ENCODE results near the gene MTNR1B. TPM values are rescaled to one million over a fixed set of nuclear protein-coding genes. Genes with fewer than 3 reads are reported as not detected.
A peak's percentile ranks its signal among the peaks of the same experiment; 100 is the strongest.

The MTNR1B gene
- not detected for polyA plus RNA-seq (2012; ENCODE audit: missing spikeins)

- TF ChIP-seq POLR2AphosphoS5 (IDR thresholded peaks at IDR 0.05; ENCODE audit: low read depth, low read length): no peak
- no peak for TF ChIP-seq TAF1 (IDR thresholded peaks at IDR 0.05; ENCODE audit: borderline replicate concordance, low read depth, low read length)
- FAIRE-seq (no peak), DNase-seq (ENCODE audit: insufficient read length) (no peak)
Observed at GRCh38 chr11:92969634-92970347, at the start of gene MTNR1B. TSS of gene MTNR1B (plus strand) at chr11:92969651. CDS start at chr11:92969726, 75 bp downstream.

- DNase-seq (ENCODE audit: insufficient read length) (no peak), FAIRE-seq (no peak)
- TF ChIP-seq POLR2AphosphoS5 (IDR thresholded peaks at IDR 0.05; ENCODE audit: low read depth, low read length): no peak
Observed at GRCh38 chr11:92920331-92920730, 49.1 kb upstream of the MTNR1B start.

- no peak for DNase-seq (ENCODE audit: insufficient read length)
- FAIRE-seq: no peak
- TF ChIP-seq POLR2AphosphoS5 (IDR thresholded peaks at IDR 0.05; ENCODE audit: low read depth, low read length): no peak
- TF ChIP-seq POLR2A (IDR thresholded peaks at IDR 0.05; ENCODE audit: low read depth, low read length): no peak
Observed at GRCh38 chr11:92922731-92923130, 46.7 kb upstream of the MTNR1B start.

- TF ChIP-seq TAF1 (IDR thresholded peaks at IDR 0.05; ENCODE audit: borderline replicate concordance, low read depth, low read length) (no peak), POLR2A (IDR thresholded peaks at IDR 0.05; ENCODE audit: low read depth, low read length) (no peak), POLR2AphosphoS5 (IDR thresholded peaks at IDR 0.05; ENCODE audit: low read depth, low read length) (no peak)
- DNase-seq (ENCODE audit: insufficient read length) (no peak), FAIRE-seq (no peak)
Observed at GRCh38 chr11:92929246-92929645, 40.2 kb upstream of the MTNR1B start.

- TF ChIP-seq TAF1 (IDR thresholded peaks at IDR 0.05; ENCODE audit: borderline replicate concordance, low read depth, low read length) (no peak), POLR2A (IDR thresholded peaks at IDR 0.05; ENCODE audit: low read depth, low read length) (no peak), POLR2AphosphoS5 (IDR thresholded peaks at IDR 0.05; ENCODE audit: low read depth, low read length) (no peak)
- no peak for DNase-seq (ENCODE audit: insufficient read length)
- FAIRE-seq: no peak
Observed at GRCh38 chr11:92929653-92930052, 39.8 kb upstream of the MTNR1B start.

GRCh38 chr11:92931746-92932422, 37.6 kb upstream of the MTNR1B start:
- TF ChIP-seq POLR2A (IDR thresholded peaks at IDR 0.05; ENCODE audit: low read depth, low read length) (no peak), TAF1 (IDR thresholded peaks at IDR 0.05; ENCODE audit: borderline replicate concordance, low read depth, low read length) (no peak), POLR2AphosphoS5 (IDR thresholded peaks at IDR 0.05; ENCODE audit: low read depth, low read length) (no peak)
- no peak for FAIRE-seq
- DNase-seq (ENCODE audit: insufficient read length): no peak

GRCh38 chr11:92939305-92939704, 30.1 kb upstream of the MTNR1B start:
- FAIRE-seq (no peak), DNase-seq (ENCODE audit: insufficient read length) (no peak)
- TF ChIP-seq POLR2A (IDR thresholded peaks at IDR 0.05; ENCODE audit: low read depth, low read length): no peak

- FAIRE-seq (peak; percentile 77), DNase-seq (ENCODE audit: insufficient read length) (peak; percentile 19)
- no peak for TF ChIP-seq POLR2A (IDR thresholded peaks at IDR 0.05; ENCODE audit: low read depth, low read length)
- no peak for TF ChIP-seq POLR2AphosphoS5 (IDR thresholded peaks at IDR 0.05; ENCODE audit: low read depth, low read length)
- no peak for TF ChIP-seq TAF1 (IDR thresholded peaks at IDR 0.05; ENCODE audit: borderline replicate concordance, low read depth, low read length)
Observed at GRCh38 chr11:92941676-92942571, 27.5 kb upstream of the MTNR1B start.

- FAIRE-seq (no peak), DNase-seq (ENCODE audit: insufficient read length) (no peak)
- TF ChIP-seq TAF1 (IDR thresholded peaks at IDR 0.05; ENCODE audit: borderline replicate concordance, low read depth, low read length) (no peak), POLR2A (IDR thresholded peaks at IDR 0.05; ENCODE audit: low read depth, low read length) (no peak), POLR2AphosphoS5 (IDR thresholded peaks at IDR 0.05; ENCODE audit: low read depth, low read length) (no peak)
Observed at GRCh38 chr11:92946707-92947106, 22.7 kb upstream of the MTNR1B start.

GRCh38 chr11:92948116-92948515, 21.3 kb upstream of the MTNR1B start:
- TF ChIP-seq POLR2A (IDR thresholded peaks at IDR 0.05; ENCODE audit: low read depth, low read length) (no peak), POLR2AphosphoS5 (IDR thresholded peaks at IDR 0.05; ENCODE audit: low read depth, low read length) (no peak), TAF1 (IDR thresholded peaks at IDR 0.05; ENCODE audit: borderline replicate concordance, low read depth, low read length) (no peak)
- no peak for FAIRE-seq
- DNase-seq (ENCODE audit: insufficient read length): no peak

- TF ChIP-seq POLR2A (IDR thresholded peaks at IDR 0.05; ENCODE audit: low read depth, low read length): no peak
- no peak for DNase-seq (ENCODE audit: insufficient read length)
- no peak for FAIRE-seq
Observed at GRCh38 chr11:92954003-92954402, 15.4 kb upstream of the MTNR1B start.

- TF ChIP-seq TAF1 (IDR thresholded peaks at IDR 0.05; ENCODE audit: borderline replicate concordance, low read depth, low read length) (no peak), POLR2AphosphoS5 (IDR thresholded peaks at IDR 0.05; ENCODE audit: low read depth, low read length) (no peak), POLR2A (IDR thresholded peaks at IDR 0.05; ENCODE audit: low read depth, low read length) (no peak)
- FAIRE-seq: no peak
- no peak for DNase-seq (ENCODE audit: insufficient read length)
Observed at GRCh38 chr11:92955860-92956259, 13.6 kb upstream of the MTNR1B start.

Data from GM12892 (cell line).